ENCODE data around the gene IFITM2.

The IFITM2 gene

GRCh38 chr11:357582-357981 is 50.0 kb downstream of the IFITM2 start:
- H3K4me3 ChIP-seq (ENCODE audit: low read depth, low read length) = no peak overlapping the region
- no peak for TF ChIP-seq CTCF (IDR thresholded peaks at IDR 0.05; ENCODE audit: borderline replicate concordance, insufficient read depth, low read depth, low read length)

DNA sequence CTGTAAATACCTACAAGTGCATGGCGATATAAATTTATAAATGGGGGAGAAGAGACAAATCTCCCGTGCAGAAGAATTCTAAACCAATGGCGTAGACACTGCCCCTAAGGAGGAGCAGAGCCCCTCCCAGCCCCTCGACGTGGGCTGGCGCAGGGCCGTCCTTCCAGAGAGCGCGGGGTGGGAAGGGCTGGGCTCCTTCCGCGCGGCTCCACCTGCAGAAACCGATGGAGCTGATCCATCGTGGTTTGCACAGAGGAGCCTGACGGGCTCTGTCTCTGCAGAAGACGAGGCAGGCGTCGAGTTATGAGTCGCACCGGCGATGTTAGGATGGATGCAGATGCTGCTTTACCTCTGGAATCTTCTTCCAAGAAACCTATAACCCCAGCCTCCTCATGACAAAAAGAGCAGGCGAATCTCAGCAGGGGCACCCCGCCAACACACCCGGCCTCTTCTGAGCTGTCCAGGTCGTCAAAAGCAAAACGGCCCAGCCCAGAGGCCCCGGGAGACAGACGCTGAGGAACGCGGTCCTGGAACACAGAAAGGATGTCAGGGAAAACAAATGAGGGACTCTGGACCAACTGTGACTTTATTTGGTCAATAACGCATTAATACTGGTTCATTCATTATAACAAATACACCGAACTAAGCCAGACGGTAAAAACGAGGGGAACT is 50.6 kb downstream of the IFITM2 start:
- TF ChIP-seq CTCF (IDR thresholded peaks at IDR 0.05; ENCODE audit: borderline replicate concordance, insufficient read depth, low read depth, low read length) = no peak
- no peak overlapping the region for H3K4me3 ChIP-seq (ENCODE audit: low read depth, low read length)
